GM23338 (cell line): ENCODE measurements around the gene SH3GL3. TPM values are rescaled to one million over a fixed set of nuclear protein-coding genes. Genes with fewer than 3 reads are reported as not detected.

Experiments used
- ATAC-seq: fragments of 200-7000 bp; cut with Tn5 transposase; 3 replicates; pipeline ENCODE4 v1.9.1; 2020
- DNase-seq: peaks from one replicate; pipeline ENCODE4 v3.0.0-alpha.2; 2015; ENCODE audit warnings: low spot score
- H2AFZ ChIP-seq: fragments of 200-600 bp; sonication (generic); 2 replicates; pipeline ENCODE4 v1.8.0; 2016; ENCODE audit warnings: antibody characterized with exemption, mild to moderate bottlenecking, moderate library complexity
- H3F3A ChIP-seq: fragments of 200-600 bp; sonication (generic); replicated peaks from 2 replicates; pipeline ENCODE4 v1.8.0; 2017; ENCODE audit warnings: antibody characterized with exemption, mixed run types, low read depth
- H3K27ac ChIP-seq: fragments of 200-600 bp; sonication (generic); 2 replicates; pipeline ENCODE4 v1.6.1; 2016; ENCODE audit warnings: low read depth
- H3K27me3 ChIP-seq: fragments of 200-600 bp; sonication (generic); 2 replicates; pipeline ENCODE4 v1.8.0; 2016; ENCODE audit warnings: mild to moderate bottlenecking, mixed run types, moderate library complexity; ENCODE audit not compliant: insufficient read depth
- H3K36me3 ChIP-seq: fragments of 200-600 bp; sonication (generic); 2 replicates; pipeline ENCODE4 v1.8.0; 2016; ENCODE audit warnings: mild to moderate bottlenecking; ENCODE audit not compliant: insufficient read depth
- H3K4me1 ChIP-seq: fragments of 200-600 bp; sonication (generic); 2 replicates; pipeline ENCODE4 v1.8.0; 2016; ENCODE audit warnings: mild to moderate bottlenecking, moderate library complexity; ENCODE audit not compliant: insufficient read depth
- H3K4me2 ChIP-seq: fragments of 200-600 bp; sonication (generic); 2 replicates; pipeline ENCODE4 v1.7.1; 2017; ENCODE audit warnings: mixed run types
- H3K4me3 ChIP-seq: fragments of 200-600 bp; sonication (generic); 2 replicates; pipeline ENCODE4 v1.6.1; 2016; ENCODE audit warnings: mixed run types
- H3K79me2 ChIP-seq: fragments of 200-600 bp; sonication (generic); replicated peaks from 2 replicates; pipeline ENCODE4 v1.8.0; 2017; ENCODE audit warnings: mild to moderate bottlenecking; ENCODE audit not compliant: insufficient read depth
- H3K9me2 ChIP-seq: fragments of 200-600 bp; sonication (generic); 2 replicates; pipeline ENCODE4 v1.8.0; 2017; ENCODE audit not compliant: insufficient read depth
- H4K20me1 ChIP-seq: fragments of 200-600 bp; sonication (generic); replicated peaks from 2 replicates; pipeline ENCODE4 v1.8.0; 2017; ENCODE audit warnings: mild to moderate bottlenecking; ENCODE audit not compliant: insufficient read depth
- H3K27ac Mint-ChIP-seq: 2 replicates; pipeline ENCODE4 v1.8.0; 2020; ENCODE audit warnings: inconsistent platforms, mild to moderate bottlenecking, moderate library complexity, mixed read lengths
- H3K27me3 Mint-ChIP-seq: 3 replicates; pipeline ENCODE4 v1.8.0; 2022; ENCODE audit warnings: low read depth, mild to moderate bottlenecking, moderate library complexity, mixed read lengths, inconsistent platforms; ENCODE audit not compliant: insufficient read depth, poor library complexity
- H3K36me3 Mint-ChIP-seq: 3 replicates; pipeline ENCODE4 v1.8.0; 2021; ENCODE audit warnings: low read depth, mild to moderate bottlenecking, inconsistent platforms, moderate library complexity, mixed read lengths
- H3K4me1 Mint-ChIP-seq: 3 replicates; pipeline ENCODE4 v1.8.0; 2020; ENCODE audit warnings: mild to moderate bottlenecking, inconsistent platforms, mixed read lengths
- H3K4me3 Mint-ChIP-seq: 3 replicates; pipeline ENCODE4 v1.8.0; 2021; ENCODE audit warnings: moderate library complexity, mild to moderate bottlenecking, inconsistent platforms, mixed read lengths
- H3K9me3 Mint-ChIP-seq: 3 replicates; pipeline ENCODE4 v1.8.0; 2020; ENCODE audit warnings: moderate library complexity, mild to moderate bottlenecking, inconsistent platforms, mixed read lengths
- CREB1 ChIP-seq: fragments of 250-450 bp; sonication (Bioruptor Pico); IDR thresholded peaks from 2 replicates; pipeline ENCODE4 v1.5.0; 2020; ENCODE audit warnings: low read depth, mild to moderate bottlenecking, moderate library complexity
- EZH2 ChIP-seq: fragments of 200-600 bp; sonication (generic); IDR thresholded peaks from one replicate; pipeline ENCODE4 v1.8.0; 2017; ENCODE audit warnings: antibody characterized with exemption, mild to moderate bottlenecking, low read depth; ENCODE audit not compliant: unreplicated experiment
- EZH2phosphoT487 ChIP-seq: fragments of 200-600 bp; sonication (generic); IDR thresholded peaks from one replicate; pipeline ENCODE4 v1.8.1; 2018; ENCODE audit warnings: antibody characterized with exemption; ENCODE audit not compliant: unreplicated experiment
- JUNB ChIP-seq: IDR thresholded peaks from one replicate; pipeline ENCODE4 v1.6.1; 2016; ENCODE audit warnings: antibody characterized with exemption; ENCODE audit not compliant: unreplicated experiment
- NANOG ChIP-seq: IDR thresholded peaks from 2 replicates; pipeline ENCODE4 v1.6.1; 2016; ENCODE audit warnings: antibody characterized with exemption, borderline replicate concordance
- POLR2AphosphoS5 ChIP-seq: IDR thresholded peaks from 2 replicates; pipeline ENCODE4 v1.6.1; 2016; ENCODE audit warnings: antibody characterized with exemption, low read depth
- STAT1 ChIP-seq: IDR thresholded peaks from one replicate; pipeline ENCODE4 v1.6.1; 2016; ENCODE audit warnings: antibody characterized with exemption; ENCODE audit not compliant: unreplicated experiment
- ZNF114 ChIP-seq: fragments of 250-450 bp; sonication (Bioruptor Pico); IDR thresholded peaks from 2 replicates; pipeline ENCODE4 v1.5.0; 2020; ENCODE audit warnings: mild to moderate bottlenecking, moderate library complexity
- ZNF331 ChIP-seq: fragments of 250-450 bp; sonication (Bioruptor Pico); IDR thresholded peaks from 2 replicates; pipeline ENCODE4 v1.5.0; 2020; ENCODE audit warnings: low read depth, mild to moderate bottlenecking, moderate library complexity
- polyA plus RNA-seq: library from polyadenylated mRNA; unstranded; fragments of >200 nt; fragmentation: Nextera tagmentation; extraction: Ambion mirVana; gene quantifications from 2 replicates; pipeline ENCODE4 v1.2.1, GENCODE V29; 2016
- total RNA-seq: library from RNA; depleted of rRNA; stranded (reverse); fragments of >200 nt; shearing (Covaris generic); gene quantifications from 2 replicates; pipeline ENCODE4 v1.2.3, GENCODE V29; 2014
- TF ChIP-seq, protein P1 (sequence below): fragments of 250-450 bp; sonication (Bioruptor Pico); IDR thresholded peaks from 2 replicates; pipeline ENCODE4 v1.5.0; 2020; ENCODE audit warnings: mild to moderate bottlenecking, moderate library complexity
- TF ChIP-seq, protein P2 (sequence below), 2 experiments: fragments of 200-600 bp in 1 of 2; sonication (generic) in 1 of 2; conservative IDR thresholded peaks; 2 replicates each; pipeline versions ENCODE4 v1.5.1 to v1.6.1; 2016 to 2017; ENCODE audit warnings: antibody characterized with exemption in 2 of 2, low read depth in 2 of 2, mild to moderate bottlenecking in 2 of 2, moderate library complexity in 1 of 2
- TF ChIP-seq, protein P3 (sequence below): IDR thresholded peaks from one replicate; pipeline ENCODE4 v1.6.1; 2018; ENCODE audit warnings: antibody characterized with exemption; ENCODE audit not compliant: unreplicated experiment
- TF ChIP-seq, protein P4 (sequence below): IDR thresholded peaks from 2 replicates; pipeline ENCODE4 v1.6.1; 2016; ENCODE audit warnings: antibody characterized with exemption

The SH3GL3 gene
- total and polyA plus RNA-seq, 2 experiments from 2014 or later: 15.9 to 21.1 TPM

DNA sequence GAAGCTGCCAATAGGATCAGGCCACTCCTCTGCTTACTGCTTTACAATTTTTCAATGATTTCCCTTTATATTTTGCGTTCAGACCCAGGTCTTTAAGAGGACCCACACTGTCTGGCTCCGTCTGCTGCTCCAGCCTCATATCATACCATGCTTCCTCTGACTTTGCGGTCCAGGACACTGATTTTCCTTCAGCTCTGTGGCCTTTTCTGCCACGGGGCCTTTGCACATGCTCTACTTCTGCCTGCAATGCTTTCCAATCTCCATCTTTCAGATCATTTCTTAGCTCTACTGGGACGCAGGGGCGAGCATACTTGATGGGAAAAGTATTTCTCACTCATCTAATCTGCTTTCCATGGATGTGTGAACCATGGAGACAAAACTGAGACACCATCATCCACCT lies 23.0 kb upstream of the SH3GL3 start:
- Histone ChIP-seq H3K4me2 (no peak overlapping the region), H3K36me3 (no peaks in the 10 kb centered on the region), H3F3A (no peaks in the 10 kb centered on the region), H2AFZ (no peak overlapping the region), H3K4me1 (no peaks in the 10 kb centered on the region), H4K20me1 (no peaks in the 10 kb centered on the region), H3K27me3 (no peaks in the 10 kb centered on the region), H3K9me2 (no peaks in the 10 kb centered on the region; the same call in 1 of the 2 replicates), H3K4me3 (no peak overlapping the region), H3K79me2 (no peaks in the 10 kb centered on the region), H3K27ac (no peak overlapping the region)
- H3K9me3 Mint-ChIP-seq: no peaks in the 10 kb centered on the region; the same call in 2 of the 3 replicates
- no peak overlapping the region for H3K27ac Mint-ChIP-seq
- ATAC-seq (no peak), DNase-seq (no peak)
- no peaks in the 10 kb centered on the region for H3K4me1 Mint-ChIP-seq
- H3K36me3 Mint-ChIP-seq: no peaks in the 10 kb centered on the region
- no peak for TF ChIP-seq EZH2phosphoT487
- TF ChIP-seq ZNF114 (CRISPR knock-in tag): no peak
- TF ChIP-seq EZH2: no peak
- no peak for TF ChIP-seq JUNB
- TF ChIP-seq, protein P1, sequence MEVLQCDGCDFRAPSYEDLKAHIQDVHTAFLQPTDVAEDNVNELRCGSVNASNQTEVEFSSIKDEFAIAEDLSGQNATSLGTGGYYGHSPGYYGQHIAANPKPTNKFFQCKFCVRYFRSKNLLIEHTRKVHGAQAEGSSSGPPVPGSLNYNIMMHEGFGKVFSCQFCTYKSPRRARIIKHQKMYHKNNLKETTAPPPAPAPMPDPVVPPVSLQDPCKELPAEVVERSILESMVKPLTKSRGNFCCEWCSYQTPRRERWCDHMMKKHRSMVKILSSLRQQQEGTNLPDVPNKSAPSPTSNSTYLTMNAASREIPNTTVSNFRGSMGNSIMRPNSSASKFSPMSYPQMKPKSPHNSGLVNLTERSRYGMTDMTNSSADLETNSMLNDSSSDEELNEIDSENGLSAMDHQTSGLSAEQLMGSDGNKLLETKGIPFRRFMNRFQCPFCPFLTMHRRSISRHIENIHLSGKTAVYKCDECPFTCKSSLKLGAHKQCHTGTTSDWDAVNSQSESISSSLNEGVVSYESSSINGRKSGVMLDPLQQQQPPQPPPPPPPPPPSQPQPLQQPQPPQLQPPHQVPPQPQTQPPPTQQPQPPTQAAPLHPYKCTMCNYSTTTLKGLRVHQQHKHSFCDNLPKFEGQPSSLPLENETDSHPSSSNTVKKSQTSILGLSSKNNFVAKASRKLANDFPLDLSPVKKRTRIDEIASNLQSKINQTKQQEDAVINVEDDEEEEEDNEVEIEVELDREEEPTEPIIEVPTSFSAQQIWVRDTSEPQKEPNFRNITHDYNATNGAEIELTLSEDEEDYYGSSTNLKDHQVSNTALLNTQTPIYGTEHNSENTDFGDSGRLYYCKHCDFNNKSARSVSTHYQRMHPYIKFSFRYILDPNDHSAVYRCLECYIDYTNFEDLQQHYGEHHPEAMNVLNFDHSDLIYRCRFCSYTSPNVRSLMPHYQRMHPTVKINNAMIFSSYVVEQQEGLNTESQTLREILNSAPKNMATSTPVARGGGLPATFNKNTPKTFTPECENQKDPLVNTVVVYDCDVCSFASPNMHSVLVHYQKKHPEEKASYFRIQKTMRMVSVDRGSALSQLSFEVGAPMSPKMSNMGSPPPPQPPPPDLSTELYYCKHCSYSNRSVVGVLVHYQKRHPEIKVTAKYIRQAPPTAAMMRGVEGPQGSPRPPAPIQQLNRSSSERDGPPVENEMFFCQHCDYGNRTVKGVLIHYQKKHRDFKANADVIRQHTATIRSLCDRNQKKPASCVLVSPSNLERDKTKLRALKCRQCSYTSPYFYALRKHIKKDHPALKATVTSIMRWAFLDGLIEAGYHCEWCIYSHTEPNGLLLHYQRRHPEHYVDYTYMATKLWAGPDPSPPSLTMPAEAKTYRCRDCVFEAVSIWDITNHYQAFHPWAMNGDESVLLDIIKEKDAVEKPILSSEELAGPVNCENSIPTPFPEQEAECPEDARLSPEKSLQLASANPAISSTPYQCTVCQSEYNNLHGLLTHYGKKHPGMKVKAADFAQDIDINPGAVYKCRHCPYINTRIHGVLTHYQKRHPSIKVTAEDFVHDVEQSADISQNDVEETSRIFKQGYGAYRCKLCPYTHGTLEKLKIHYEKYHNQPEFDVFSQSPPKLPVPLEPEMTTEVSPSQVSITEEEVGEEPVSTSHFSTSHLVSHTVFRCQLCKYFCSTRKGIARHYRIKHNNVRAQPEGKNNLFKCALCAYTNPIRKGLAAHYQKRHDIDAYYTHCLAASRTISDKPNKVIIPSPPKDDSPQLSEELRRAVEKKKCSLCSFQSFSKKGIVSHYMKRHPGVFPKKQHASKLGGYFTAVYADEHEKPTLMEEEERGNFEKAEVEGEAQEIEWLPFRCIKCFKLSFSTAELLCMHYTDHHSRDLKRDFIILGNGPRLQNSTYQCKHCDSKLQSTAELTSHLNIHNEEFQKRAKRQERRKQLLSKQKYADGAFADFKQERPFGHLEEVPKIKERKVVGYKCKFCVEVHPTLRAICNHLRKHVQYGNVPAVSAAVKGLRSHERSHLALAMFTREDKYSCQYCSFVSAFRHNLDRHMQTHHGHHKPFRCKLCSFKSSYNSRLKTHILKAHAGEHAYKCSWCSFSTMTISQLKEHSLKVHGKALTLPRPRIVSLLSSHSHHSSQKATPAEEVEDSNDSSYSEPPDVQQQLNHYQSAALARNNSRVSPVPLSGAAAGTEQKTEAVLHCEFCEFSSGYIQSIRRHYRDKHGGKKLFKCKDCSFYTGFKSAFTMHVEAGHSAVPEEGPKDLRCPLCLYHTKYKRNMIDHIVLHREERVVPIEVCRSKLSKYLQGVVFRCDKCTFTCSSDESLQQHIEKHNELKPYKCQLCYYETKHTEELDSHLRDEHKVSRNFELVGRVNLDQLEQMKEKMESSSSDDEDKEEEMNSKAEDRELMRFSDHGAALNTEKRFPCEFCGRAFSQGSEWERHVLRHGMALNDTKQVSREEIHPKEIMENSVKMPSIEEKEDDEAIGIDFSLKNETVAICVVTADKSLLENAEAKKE: no peak
- TF ChIP-seq STAT1: no peak
- TF ChIP-seq ZNF331: no peak
- TF ChIP-seq, protein P2, sequence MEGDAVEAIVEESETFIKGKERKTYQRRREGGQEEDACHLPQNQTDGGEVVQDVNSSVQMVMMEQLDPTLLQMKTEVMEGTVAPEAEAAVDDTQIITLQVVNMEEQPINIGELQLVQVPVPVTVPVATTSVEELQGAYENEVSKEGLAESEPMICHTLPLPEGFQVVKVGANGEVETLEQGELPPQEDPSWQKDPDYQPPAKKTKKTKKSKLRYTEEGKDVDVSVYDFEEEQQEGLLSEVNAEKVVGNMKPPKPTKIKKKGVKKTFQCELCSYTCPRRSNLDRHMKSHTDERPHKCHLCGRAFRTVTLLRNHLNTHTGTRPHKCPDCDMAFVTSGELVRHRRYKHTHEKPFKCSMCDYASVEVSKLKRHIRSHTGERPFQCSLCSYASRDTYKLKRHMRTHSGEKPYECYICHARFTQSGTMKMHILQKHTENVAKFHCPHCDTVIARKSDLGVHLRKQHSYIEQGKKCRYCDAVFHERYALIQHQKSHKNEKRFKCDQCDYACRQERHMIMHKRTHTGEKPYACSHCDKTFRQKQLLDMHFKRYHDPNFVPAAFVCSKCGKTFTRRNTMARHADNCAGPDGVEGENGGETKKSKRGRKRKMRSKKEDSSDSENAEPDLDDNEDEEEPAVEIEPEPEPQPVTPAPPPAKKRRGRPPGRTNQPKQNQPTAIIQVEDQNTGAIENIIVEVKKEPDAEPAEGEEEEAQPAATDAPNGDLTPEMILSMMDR (conservative IDR thresholded peaks at IDR 0.05; ENCODE audit: low read depth in 2 of 2): no peak
- TF ChIP-seq CREB1 (CRISPR knock-in tag): no peak
- no peak for TF ChIP-seq POLR2AphosphoS5
- TF ChIP-seq, protein P3, sequence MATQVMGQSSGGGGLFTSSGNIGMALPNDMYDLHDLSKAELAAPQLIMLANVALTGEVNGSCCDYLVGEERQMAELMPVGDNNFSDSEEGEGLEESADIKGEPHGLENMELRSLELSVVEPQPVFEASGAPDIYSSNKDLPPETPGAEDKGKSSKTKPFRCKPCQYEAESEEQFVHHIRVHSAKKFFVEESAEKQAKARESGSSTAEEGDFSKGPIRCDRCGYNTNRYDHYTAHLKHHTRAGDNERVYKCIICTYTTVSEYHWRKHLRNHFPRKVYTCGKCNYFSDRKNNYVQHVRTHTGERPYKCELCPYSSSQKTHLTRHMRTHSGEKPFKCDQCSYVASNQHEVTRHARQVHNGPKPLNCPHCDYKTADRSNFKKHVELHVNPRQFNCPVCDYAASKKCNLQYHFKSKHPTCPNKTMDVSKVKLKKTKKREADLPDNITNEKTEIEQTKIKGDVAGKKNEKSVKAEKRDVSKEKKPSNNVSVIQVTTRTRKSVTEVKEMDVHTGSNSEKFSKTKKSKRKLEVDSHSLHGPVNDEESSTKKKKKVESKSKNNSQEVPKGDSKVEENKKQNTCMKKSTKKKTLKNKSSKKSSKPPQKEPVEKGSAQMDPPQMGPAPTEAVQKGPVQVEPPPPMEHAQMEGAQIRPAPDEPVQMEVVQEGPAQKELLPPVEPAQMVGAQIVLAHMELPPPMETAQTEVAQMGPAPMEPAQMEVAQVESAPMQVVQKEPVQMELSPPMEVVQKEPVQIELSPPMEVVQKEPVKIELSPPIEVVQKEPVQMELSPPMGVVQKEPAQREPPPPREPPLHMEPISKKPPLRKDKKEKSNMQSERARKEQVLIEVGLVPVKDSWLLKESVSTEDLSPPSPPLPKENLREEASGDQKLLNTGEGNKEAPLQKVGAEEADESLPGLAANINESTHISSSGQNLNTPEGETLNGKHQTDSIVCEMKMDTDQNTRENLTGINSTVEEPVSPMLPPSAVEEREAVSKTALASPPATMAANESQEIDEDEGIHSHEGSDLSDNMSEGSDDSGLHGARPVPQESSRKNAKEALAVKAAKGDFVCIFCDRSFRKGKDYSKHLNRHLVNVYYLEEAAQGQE: no peak
- no peak for TF ChIP-seq NANOG
- TF ChIP-seq, protein P4, sequence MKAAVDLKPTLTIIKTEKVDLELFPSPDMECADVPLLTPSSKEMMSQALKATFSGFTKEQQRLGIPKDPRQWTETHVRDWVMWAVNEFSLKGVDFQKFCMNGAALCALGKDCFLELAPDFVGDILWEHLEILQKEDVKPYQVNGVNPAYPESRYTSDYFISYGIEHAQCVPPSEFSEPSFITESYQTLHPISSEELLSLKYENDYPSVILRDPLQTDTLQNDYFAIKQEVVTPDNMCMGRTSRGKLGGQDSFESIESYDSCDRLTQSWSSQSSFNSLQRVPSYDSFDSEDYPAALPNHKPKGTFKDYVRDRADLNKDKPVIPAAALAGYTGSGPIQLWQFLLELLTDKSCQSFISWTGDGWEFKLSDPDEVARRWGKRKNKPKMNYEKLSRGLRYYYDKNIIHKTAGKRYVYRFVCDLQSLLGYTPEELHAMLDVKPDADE: no peak
- no peaks in the 10 kb centered on the region for H3K27me3 Mint-ChIP-seq
- H3K4me3 Mint-ChIP-seq: no peak overlapping the region
